Mesenchymal stem cell (in vitro differentiated cells and primary cell): ENCODE data around the gene MDM1.

Experiments
- DNase-seq: peaks from one replicate; pipeline ENCODE4 v3.0.0-alpha.2; 2013
- H2AFZ ChIP-seq: one replicate; pipeline ENCODE4 v1.6.1; 2013; ENCODE audit warnings: low read depth, mild to moderate bottlenecking, control low read depth, inconsistent platforms, low read length, moderate library complexity
- H2AK5ac ChIP-seq: 2 replicates; pipeline ENCODE4 v1.6.1; 2013; ENCODE audit warnings: low read length, moderate library complexity, mild to moderate bottlenecking, inconsistent platforms; ENCODE audit not compliant: severe bottlenecking
- H2BK120ac ChIP-seq: one replicate; pipeline ENCODE4 v1.6.1; 2013; ENCODE audit warnings: low read depth, mild to moderate bottlenecking, inconsistent platforms, low read length, moderate library complexity
- H2BK12ac ChIP-seq, 2 experiments: one replicate each; pipeline ENCODE4 v1.6.1; 2013; ENCODE audit warnings: inconsistent platforms in 2 of 2, low read length in 2 of 2, mild to moderate bottlenecking in 2 of 2, moderate library complexity in 2 of 2, control low read depth in 1 of 2
- H2BK15ac ChIP-seq: one replicate; pipeline ENCODE4 v1.6.1; 2013; ENCODE audit warnings: mild to moderate bottlenecking, low read depth, inconsistent platforms; ENCODE audit not compliant: poor library complexity, severe bottlenecking
- H2BK5ac ChIP-seq: 2 replicates; pipeline ENCODE4 v1.6.1; 2013; ENCODE audit warnings: low read depth, mild to moderate bottlenecking, low read length, control low read depth, inconsistent platforms; ENCODE audit not compliant: poor library complexity, severe bottlenecking
- H3K14ac ChIP-seq, 2 experiments: one replicate each; pipeline ENCODE4 v1.6.1; 2013; ENCODE audit warnings: inconsistent platforms in 2 of 2, low read length in 2 of 2, control low read depth in 1 of 2, mild to moderate bottlenecking in 1 of 2, moderate library complexity in 1 of 2
- H3K18ac ChIP-seq, 2 experiments: one replicate each; pipeline ENCODE4 v1.6.1; 2013; ENCODE audit warnings: inconsistent platforms in 2 of 2, low read length in 2 of 2, control low read depth in 1 of 2, low read depth in 1 of 2, mild to moderate bottlenecking in 1 of 2
- H3K23ac ChIP-seq, 2 experiments: one replicate each; pipeline ENCODE4 v1.6.1; 2013; ENCODE audit warnings: inconsistent platforms in 2 of 2, low read length in 2 of 2, mild to moderate bottlenecking in 2 of 2, moderate library complexity in 2 of 2, control low read depth in 1 of 2
- H3K27ac ChIP-seq: 2 replicates; pipeline ENCODE4 v1.5.1; 2013; ENCODE audit warnings: mild to moderate bottlenecking, moderate library complexity, low read length, control low read depth, inconsistent platforms; ENCODE audit not compliant: poor library complexity, severe bottlenecking
- H3K27me3 ChIP-seq, 2 experiments: 2 replicates each; pipeline versions ENCODE4 v1.6.1 to v1.7.0; 2013; ENCODE audit warnings: low read length in 2 of 2, mild to moderate bottlenecking in 2 of 2, moderate library complexity in 2 of 2, control low read depth in 1 of 2, inconsistent platforms in 1 of 2; ENCODE audit not compliant: control insufficient read depth in 1 of 2, insufficient read depth in 1 of 2
- H3K36me3 ChIP-seq, 2 experiments: 2 replicates each; pipeline versions ENCODE4 v1.6.1 to v1.7.0; 2013; ENCODE audit warnings: low read length in 2 of 2, control low read depth in 1 of 2, inconsistent platforms in 1 of 2, low read depth in 1 of 2, mild to moderate bottlenecking in 1 of 2; ENCODE audit not compliant: insufficient read depth in 2 of 2, control insufficient read depth in 1 of 2
- H3K4ac ChIP-seq, 2 experiments: one replicate each; pipeline ENCODE4 v1.6.1; 2013; ENCODE audit warnings: inconsistent platforms in 2 of 2, low read length in 2 of 2, mild to moderate bottlenecking in 2 of 2, moderate library complexity in 2 of 2, control low read depth in 1 of 2, low read depth in 1 of 2
- H3K4me1 ChIP-seq: 2 replicates; pipeline ENCODE4 v1.6.1; 2013; ENCODE audit warnings: low read depth, low read length, control low read depth; ENCODE audit not compliant: control insufficient read depth, insufficient read depth
- H3K4me2 ChIP-seq: 2 replicates; pipeline ENCODE4 v1.6.1; 2013; ENCODE audit warnings: low read length, mild to moderate bottlenecking, inconsistent platforms; ENCODE audit not compliant: poor library complexity, severe bottlenecking
- H3K4me3 ChIP-seq, 2 experiments: 2 replicates each; pipeline versions ENCODE4 v1.5.1 to v1.7.0; 2013; ENCODE audit warnings: low read length in 2 of 2, mild to moderate bottlenecking in 2 of 2, control low read depth in 1 of 2, low read depth in 1 of 2; ENCODE audit not compliant: insufficient read depth in 1 of 2
- H3K79me1 ChIP-seq: replicated peaks from 2 replicates; pipeline ENCODE4 v1.6.1; 2013; ENCODE audit warnings: mild to moderate bottlenecking, control low read depth, low read length, inconsistent platforms; ENCODE audit not compliant: poor library complexity, severe bottlenecking
- H3K9ac ChIP-seq: 2 replicates; pipeline ENCODE4 v1.7.0; 2013; ENCODE audit warnings: mild to moderate bottlenecking, low read length, moderate library complexity
- H3K9me3 ChIP-seq: 2 replicates; pipeline ENCODE4 v1.7.0; 2013; ENCODE audit warnings: mild to moderate bottlenecking, low read length; ENCODE audit not compliant: control insufficient read depth
- H4K8ac ChIP-seq: one replicate; pipeline ENCODE4 v1.6.1; 2013; ENCODE audit warnings: inconsistent platforms, mild to moderate bottlenecking, low read length, moderate library complexity
- H4K91ac ChIP-seq: one replicate; pipeline ENCODE4 v1.6.1; 2013; ENCODE audit warnings: mild to moderate bottlenecking, low read length, inconsistent platforms
- WGBS: methylation state at CpG from one replicate; pipeline ENCODE4 v1.1.7; 2013; ENCODE audit warnings: mixed read lengths; 5-methylcytosine and 5-hydroxymethylcytosine counted together

MDM1 gene

GRCh38 chr12:68342966-68343365, 10.8 kb upstream of the MDM1 start:
- Histone ChIP-seq H3K18ac (no peak overlapping the region), H2BK15ac (no peak overlapping the region), H2BK5ac (no peak overlapping the region), H3K9me3 (no peaks in the 10 kb centered on the region), H3K14ac (no peak overlapping the region), H3K4ac (no peak overlapping the region), H3K9ac (no peak overlapping the region), H4K91ac (no peak overlapping the region), H2AK5ac (no peak overlapping the region), H2BK120ac (no peak overlapping the region), H3K27ac (no peak overlapping the region), H3K4me3 (no peak overlapping the region), H3K36me3 (no peaks in the 10 kb centered on the region), H4K8ac (no peak overlapping the region), H2AFZ (no peak overlapping the region), H3K23ac (no peak overlapping the region), H3K4me1 (no peaks in the 10 kb centered on the region), H3K27me3 (peaks cover 3 to 31% of the 10 kb centered on the region in 2 experiments), H3K4me2 (no peak overlapping the region), H2BK12ac (no peak overlapping the region), H3K79me1 (no peaks in the 10 kb centered on the region)
- WGBS = 72% methylated on average over 3 of the region's 3 CpGs
- no peak for DNase-seq

- 100% methylated on average over 1 of the region's 2 CpGs for WGBS
- Histone ChIP-seq H3K9ac (no peak overlapping the region), H3K4me1 (no peaks in the 10 kb centered on the region), H3K18ac (no peak overlapping the region), H2BK5ac (no peak overlapping the region), H2BK12ac (no peak overlapping the region), H2AFZ (no peak overlapping the region), H3K36me3 (no peaks in the 10 kb centered on the region), H4K91ac (no peak overlapping the region), H2AK5ac (no peak overlapping the region), H2BK120ac (no peak overlapping the region), H3K79me1 (no peaks in the 10 kb centered on the region), H3K14ac (no peak overlapping the region), H3K9me3 (no peaks in the 10 kb centered on the region), H3K23ac (no peak overlapping the region), H3K27me3 (peaks cover 3 to 31% of the 10 kb centered on the region in 2 experiments), H4K8ac (no peak overlapping the region), H3K4me3 (no peak overlapping the region), H3K4ac (no peak overlapping the region), H3K4me2 (no peak overlapping the region), H2BK15ac (no peak overlapping the region), H3K27ac (no peak overlapping the region)
- DNase-seq = no peak
These were observed 9.7 kb upstream of the MDM1 start for GRCh38 chr12:68341822-68342221.

DNA sequence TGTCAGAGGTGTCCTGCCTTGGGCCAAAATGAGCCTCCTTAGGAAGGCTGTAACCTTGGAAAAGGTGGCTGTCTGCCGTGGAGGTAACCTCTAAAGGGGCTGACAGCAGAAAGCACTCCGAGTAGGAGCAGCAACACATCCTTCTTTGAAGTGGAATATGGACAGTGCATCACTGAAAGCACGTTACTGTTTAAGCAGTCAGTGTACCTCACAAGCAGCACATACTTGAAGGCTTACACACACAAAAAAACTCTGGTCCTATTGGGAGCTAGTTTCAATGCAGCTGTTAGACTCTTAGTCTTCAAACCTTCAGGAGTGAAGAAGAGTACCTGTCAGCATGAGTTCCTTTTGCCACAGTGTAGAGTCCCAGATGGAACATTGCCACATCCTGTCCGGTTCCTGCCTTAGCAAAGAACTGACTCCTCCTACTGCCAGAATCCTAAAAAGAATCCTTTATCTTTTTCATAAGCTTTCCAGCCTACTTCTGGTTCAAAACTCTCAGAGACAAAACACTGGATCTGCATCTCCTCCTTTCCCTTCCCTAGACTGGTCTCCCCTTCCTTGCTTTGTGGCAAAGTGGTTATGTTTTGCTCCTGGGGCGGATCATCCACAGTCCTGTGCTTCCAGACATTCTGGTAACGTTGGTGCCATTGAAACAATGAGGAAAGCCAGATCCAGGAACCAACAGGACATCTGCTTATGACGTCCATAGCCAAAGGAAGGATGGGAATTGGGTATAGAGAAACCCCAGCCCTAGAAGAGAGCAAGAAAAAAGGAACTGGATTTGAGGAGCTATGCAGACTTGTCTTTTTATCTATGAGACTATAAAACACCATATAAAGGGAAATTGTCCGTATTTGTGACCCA, 8.5 kb upstream of the MDM1 start:
- Histone ChIP-seq H3K27ac (no peak overlapping the region), H3K27me3 (peaks cover 3 to 31% of the 10 kb centered on the region in 2 experiments), H3K4me3 (no peak overlapping the region), H4K8ac (no peak overlapping the region), H2BK12ac (no peak overlapping the region), H3K36me3 (no peaks in the 10 kb centered on the region), H2AFZ (no peak overlapping the region), H3K23ac (no peak overlapping the region), H2BK5ac (no peak overlapping the region), H2BK15ac (no peak overlapping the region), H3K4me2 (no peak overlapping the region), H3K14ac (no peak overlapping the region), H2BK120ac (no peak overlapping the region), H3K4ac (no peak overlapping the region), H3K9ac (no peak overlapping the region), H3K79me1 (no peaks in the 10 kb centered on the region), H2AK5ac (no peak overlapping the region), H4K91ac (no peak overlapping the region), H3K4me1 (no peaks in the 10 kb centered on the region), H3K18ac (no peak overlapping the region), H3K9me3 (no peaks in the 10 kb centered on the region)
- DNase-seq = no peak
- 62% methylated on average over 8 of the region's 8 CpGs for whole genome bisulfite sequencing

DNA sequence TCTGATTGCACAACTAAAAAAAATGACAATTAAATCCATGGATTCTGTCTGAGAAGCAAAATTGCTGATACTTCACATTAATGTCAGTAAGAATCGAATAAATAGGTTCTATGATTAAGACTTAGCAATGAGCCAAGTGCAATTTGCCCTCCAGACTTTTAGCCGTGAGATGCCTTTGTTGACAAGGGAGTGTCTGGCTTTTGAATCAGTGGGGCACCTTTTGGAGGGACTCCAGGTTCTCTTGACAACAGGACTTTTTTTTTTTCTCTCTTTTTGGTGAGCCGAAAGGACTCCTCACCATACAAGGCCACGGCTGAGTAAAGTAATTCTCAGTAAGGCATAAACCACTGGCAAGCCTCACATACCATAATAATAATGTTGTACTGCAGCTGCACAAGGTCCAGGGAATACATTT, 4.7 kb upstream of the MDM1 start:
- Histone ChIP-seq H2BK5ac (no peak overlapping the region), H3K23ac (no peak overlapping the region), H2BK120ac (no peak overlapping the region), H3K9me3 (no peaks in the 10 kb centered on the region), H3K4me2 (no peak overlapping the region), H3K18ac (no peak overlapping the region), H3K4me3 (no peak overlapping the region), H4K8ac (no peak overlapping the region), H2AK5ac (no peak overlapping the region), H2BK12ac (no peak overlapping the region), H3K14ac (no peak overlapping the region), H3K79me1 (no peaks in the 10 kb centered on the region), H2AFZ (no peak overlapping the region), H3K9ac (no peak overlapping the region), H3K27me3 (peaks cover under 1 to 15% of the 10 kb centered on the region in 2 experiments), H4K91ac (no peak overlapping the region), H3K36me3 (no peaks in the 10 kb centered on the region), H2BK15ac (no peak overlapping the region), H3K27ac (no peak overlapping the region), H3K4me1 (no peaks in the 10 kb centered on the region), H3K4ac (no peak overlapping the region)
- WGBS = 93% methylated on average over 4 of the region's 4 CpGs
- DNase-seq = no peak
